IPS-15b (cell line): ENCODE data around the gene EPC2.

Experiments
- H3K27me3 ChIP-seq: one replicate; pipeline ENCODE4 v1.6.1; 2013; ENCODE audit warnings: low read length; ENCODE audit not compliant: control insufficient read depth, insufficient read depth
- H3K36me3 ChIP-seq: one replicate; pipeline ENCODE4 v1.6.1; 2013; ENCODE audit warnings: low read length; ENCODE audit not compliant: control insufficient read depth, insufficient read depth
- H3K4me1 ChIP-seq: one replicate; pipeline ENCODE4 v1.6.1; 2013; ENCODE audit warnings: mild to moderate bottlenecking, low read length; ENCODE audit not compliant: control insufficient read depth, insufficient read depth
- H3K4me3 ChIP-seq: one replicate; pipeline ENCODE4 v1.5.1; 2013; ENCODE audit warnings: low read depth, low read length
- H3K9ac ChIP-seq: one replicate; pipeline ENCODE4 v1.6.1; 2013; ENCODE audit warnings: low read depth, mild to moderate bottlenecking, low read length
- H3K9me3 ChIP-seq: one replicate; pipeline ENCODE4 v1.6.1; 2013; ENCODE audit warnings: mild to moderate bottlenecking, low read length; ENCODE audit not compliant: control insufficient read depth, insufficient read depth

Gene EPC2

GRCh38 chr2:148615381-148615841 is 29.1 kb upstream of the EPC2 start:
- H3K4me1 ChIP-seq: peaks cover 20% of the 10 kb centered on the region
- no peaks in the 10 kb centered on the region for H3K36me3 ChIP-seq
- no peak overlapping the region for H3K4me3 ChIP-seq
- H3K9me3 ChIP-seq: no peaks in the 10 kb centered on the region
- H3K27me3 ChIP-seq: no peaks in the 10 kb centered on the region
- no peak overlapping the region for H3K9ac ChIP-seq

- no peak overlapping the region for H3K9ac ChIP-seq
- peaks cover 20% of the 10 kb centered on the region for H3K4me1 ChIP-seq
- no peaks in the 10 kb centered on the region for H3K9me3 ChIP-seq
- no peak overlapping the region for H3K4me3 ChIP-seq
- H3K27me3 ChIP-seq: no peaks in the 10 kb centered on the region
- H3K36me3 ChIP-seq: no peaks in the 10 kb centered on the region
Measured at GRCh38 chr2:148616662-148617061, 27.9 kb upstream of the EPC2 start.

- Histone ChIP-seq H3K9ac (no peak overlapping the region), H3K36me3 (no peaks in the 10 kb centered on the region), H3K9me3 (no peaks in the 10 kb centered on the region), H3K4me3 (no peak overlapping the region), H3K4me1 (peaks cover 20% of the 10 kb centered on the region), H3K27me3 (no peaks in the 10 kb centered on the region)
Measured at GRCh38 chr2:148617219-148617618, 27.3 kb upstream of the EPC2 start.

GRCh38 chr2:148619560-148620195 is 24.9 kb upstream of the EPC2 start:
- Histone ChIP-seq H3K36me3 (no peaks in the 10 kb centered on the region), H3K9ac (no peak overlapping the region), H3K4me3 (no peak overlapping the region), H3K9me3 (no peaks in the 10 kb centered on the region), H3K4me1 (peaks cover 11% of the 10 kb centered on the region), H3K27me3 (no peaks in the 10 kb centered on the region)

GRCh38 chr2:148622366-148622765 is 22.2 kb upstream of the EPC2 start:
- Histone ChIP-seq H3K9me3 (no peaks in the 10 kb centered on the region), H3K36me3 (no peaks in the 10 kb centered on the region), H3K9ac (no peak overlapping the region), H3K4me1 (no peaks in the 10 kb centered on the region), H3K27me3 (no peaks in the 10 kb centered on the region), H3K4me3 (no peak overlapping the region)

- Histone ChIP-seq H3K9me3 (no peaks in the 10 kb centered on the region), H3K4me1 (no peaks in the 10 kb centered on the region), H3K9ac (no peak overlapping the region), H3K4me3 (no peak overlapping the region), H3K27me3 (no peaks in the 10 kb centered on the region), H3K36me3 (no peaks in the 10 kb centered on the region)
Measured at GRCh38 chr2:148623086-148623485, 21.5 kb upstream of the EPC2 start.

GRCh38 chr2:148627224-148627623 is 17.3 kb upstream of the EPC2 start:
- Histone ChIP-seq H3K27me3 (no peaks in the 10 kb centered on the region), H3K4me3 (no peak overlapping the region), H3K9ac (no peak overlapping the region), H3K9me3 (no peaks in the 10 kb centered on the region), H3K4me1 (no peaks in the 10 kb centered on the region), H3K36me3 (no peaks in the 10 kb centered on the region)

GRCh38 chr2:148634749-148635148 is 9.8 kb upstream of the EPC2 start:
- Histone ChIP-seq H3K27me3 (no peaks in the 10 kb centered on the region), H3K4me3 (no peak overlapping the region), H3K9ac (no peak overlapping the region), H3K9me3 (no peaks in the 10 kb centered on the region), H3K4me1 (no peaks in the 10 kb centered on the region), H3K36me3 (no peaks in the 10 kb centered on the region)

GRCh38 chr2:148638543-148638942 is 6.0 kb upstream of the EPC2 start:
- no peaks in the 10 kb centered on the region for H3K9me3 ChIP-seq
- H3K4me1 ChIP-seq: peaks cover 7% of the 10 kb centered on the region
- no peaks in the 10 kb centered on the region for H3K27me3 ChIP-seq
- no peak overlapping the region for H3K9ac ChIP-seq
- no peak overlapping the region for H3K4me3 ChIP-seq
- no peaks in the 10 kb centered on the region for H3K36me3 ChIP-seq

- no peak overlapping the region for H3K4me3 ChIP-seq
- no peaks in the 10 kb centered on the region for H3K9me3 ChIP-seq
- no peak overlapping the region for H3K9ac ChIP-seq
- no peaks in the 10 kb centered on the region for H3K36me3 ChIP-seq
- H3K27me3 ChIP-seq: no peaks in the 10 kb centered on the region
- peaks cover 7% of the 10 kb centered on the region for H3K4me1 ChIP-seq
Measured at GRCh38 chr2:148640767-148641166, 3.8 kb upstream of the EPC2 start.

- no peaks in the 10 kb centered on the region for H3K9me3 ChIP-seq
- peaks cover 11% of the 10 kb centered on the region for H3K4me1 ChIP-seq
- H3K27me3 ChIP-seq: no peaks in the 10 kb centered on the region
- no peak overlapping the region for H3K4me3 ChIP-seq
- H3K9ac ChIP-seq: no peak overlapping the region
- H3K36me3 ChIP-seq: no peaks in the 10 kb centered on the region
Measured at GRCh38 chr2:148642112-148642744, 2.3 kb upstream of the EPC2 start.

- Histone ChIP-seq H3K4me3 (no peak overlapping the region), H3K4me1 (peaks cover 11% of the 10 kb centered on the region), H3K27me3 (no peaks in the 10 kb centered on the region), H3K36me3 (no peaks in the 10 kb centered on the region), H3K9ac (no peak overlapping the region), H3K9me3 (no peaks in the 10 kb centered on the region)
Measured at GRCh38 chr2:148642891-148643416, 1.6 kb upstream of the EPC2 start.
